ENCODE results near the gene RPL38.

DNA sequence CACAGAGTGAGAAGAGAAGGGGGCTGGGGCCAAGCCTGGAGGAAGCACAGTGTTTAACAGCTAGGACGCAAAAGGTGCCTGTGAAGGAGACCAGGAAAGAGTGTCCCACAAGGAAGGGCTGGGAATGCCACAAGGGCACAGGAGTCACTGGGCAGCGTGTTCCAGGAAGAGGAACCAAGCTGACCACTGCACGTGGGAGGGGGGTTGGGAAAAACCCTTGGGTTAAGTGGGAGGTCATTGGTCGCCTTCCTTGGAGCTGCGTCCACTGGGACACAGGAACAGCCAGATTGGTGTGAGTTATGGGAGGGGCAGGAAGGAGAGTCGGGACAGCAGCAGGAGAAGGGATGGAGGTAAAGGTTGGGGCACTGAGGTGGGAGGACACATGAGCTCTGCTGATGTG, 22.8 kb downstream of the RPL38 start:
- TF ChIP-seq, protein P1, sequence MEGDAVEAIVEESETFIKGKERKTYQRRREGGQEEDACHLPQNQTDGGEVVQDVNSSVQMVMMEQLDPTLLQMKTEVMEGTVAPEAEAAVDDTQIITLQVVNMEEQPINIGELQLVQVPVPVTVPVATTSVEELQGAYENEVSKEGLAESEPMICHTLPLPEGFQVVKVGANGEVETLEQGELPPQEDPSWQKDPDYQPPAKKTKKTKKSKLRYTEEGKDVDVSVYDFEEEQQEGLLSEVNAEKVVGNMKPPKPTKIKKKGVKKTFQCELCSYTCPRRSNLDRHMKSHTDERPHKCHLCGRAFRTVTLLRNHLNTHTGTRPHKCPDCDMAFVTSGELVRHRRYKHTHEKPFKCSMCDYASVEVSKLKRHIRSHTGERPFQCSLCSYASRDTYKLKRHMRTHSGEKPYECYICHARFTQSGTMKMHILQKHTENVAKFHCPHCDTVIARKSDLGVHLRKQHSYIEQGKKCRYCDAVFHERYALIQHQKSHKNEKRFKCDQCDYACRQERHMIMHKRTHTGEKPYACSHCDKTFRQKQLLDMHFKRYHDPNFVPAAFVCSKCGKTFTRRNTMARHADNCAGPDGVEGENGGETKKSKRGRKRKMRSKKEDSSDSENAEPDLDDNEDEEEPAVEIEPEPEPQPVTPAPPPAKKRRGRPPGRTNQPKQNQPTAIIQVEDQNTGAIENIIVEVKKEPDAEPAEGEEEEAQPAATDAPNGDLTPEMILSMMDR (conservative IDR thresholded peaks at IDR 0.05; ENCODE audit: low read depth, low read length), result no peak
- TF ChIP-seq EZH2phosphoT487 (IDR thresholded peaks at IDR 0.05; ENCODE audit: borderline replicate concordance, low read length), result no peak
- TF ChIP-seq EZH2 (IDR thresholded peaks at IDR 0.05; ENCODE audit: low read length, unreplicated experiment), result no peak
